Amniotic stem cell (primary cell): Measurements from ENCODE around the gene CCL16.

Experiments used
- DNase-seq: peaks from one replicate; lab custom pipeline; 2025; lab: John Stamatoyannopoulos, UW

The CCL16 gene

GRCh38 chr17:35934760-35935159, 46.5 kb downstream of the CCL16 start:
- no peak for DNase-seq

GRCh38 chr17:35932586-35932985, 48.7 kb downstream of the CCL16 start:
- no peak for DNase-seq

GRCh38 chr17:35931794-35932425, 49.4 kb downstream of the CCL16 start:
- no peak for DNase-seq

- no peak for DNase-seq
These were observed 50.9 kb downstream of the CCL16 start, which contains the start of gene RDM1 for GRCh38 chr17:35930211-35931065. Gene RDM1 (minus strand): TSS chr17:35930773. CDS start chr17:35930727, 46 bp downstream.

GRCh38 chr17:35927714-35928113, 53.6 kb downstream of the CCL16 start:
- DNase-seq: no peak
